ENCODE measurements around the gene CAMTA2.

GRCh38 chr17:4928881-4929280, 58.6 kb downstream of the CAMTA2 start:
- no peak for TF ChIP-seq CTCF (optimal IDR thresholded peaks at IDR 0.05 in 1 of 3, IDR thresholded peaks at IDR 0.05 in 1 of 3, conservative IDR thresholded peaks at IDR 0.05 in 1 of 3; ENCODE audit: extremely low read depth in 1 of 3, insufficient read depth in 2 of 3, low read length in 3 of 3)
- no peak for TF ChIP-seq EZH2 (IDR thresholded peaks at IDR 0.05; ENCODE audit: low read length)
